Adrenal gland (tissue), 12 donors: ENCODE data around the gene SCAF8. TPM values are rescaled to one million over a fixed set of nuclear protein-coding genes. Genes with fewer than 3 reads are reported as not detected.

Source experiments
- DNase-seq, 7 donors: peaks; one replicate each; pipeline ENCODE4 v3.0.0-alpha.2; 2019 to 2020
- H3K27ac ChIP-seq, 5 donors: fragments of 200-600 bp; sonication (generic) in 4 of 5; 1 replicate in 3 of 5; 2 replicates in 2 of 5; pipeline versions ENCODE4 v1.5.1 to v1.8.0; 2016 to 2020; ENCODE audit warnings: mild to moderate bottlenecking in 1 of 5
- H3K27me3 ChIP-seq: fragments of 200-600 bp; 2 replicates; pipeline ENCODE4 v1.8.0; 2021
- H3K36me3 ChIP-seq, 2 donors: fragments of 200-600 bp; replicated peaks in 1 of 2; 1 replicate in 1 of 2; 2 replicates in 1 of 2; pipeline versions ENCODE4 v1.5.1 to v1.8.0; 2018 to 2022
- H3K4me1 ChIP-seq, 2 donors: fragments of 200-600 bp; replicated peaks in 1 of 2; 1 replicate in 1 of 2; 2 replicates in 1 of 2; pipeline versions ENCODE4 v1.5.1 to v1.8.0; 2018 to 2021
- H3K4me3 ChIP-seq, 4 donors: fragments of 200-600 bp; sonication (generic) in 3 of 4; one replicate each; pipeline ENCODE4 v1.5.1; 2016 to 2018
- H3K9me3 ChIP-seq, 3 donors: fragments of 200-600 bp; sonication (generic) in 1 of 3; replicated peaks in 1 of 3; 1 replicate in 2 of 3; 2 replicates in 1 of 3; pipeline versions ENCODE4 v1.5.1 to v1.8.0; 2016 to 2021
- POLR2A ChIP-seq, 2 donors: fragments of 450-650 bp; IDR thresholded peaks; one replicate each; pipeline ENCODE4 v1.6.1; 2017; ENCODE audit warnings: antibody characterized with exemption in 2 of 2, mild to moderate bottlenecking in 2 of 2, moderate library complexity in 1 of 2
- WGBS, 4 donors: extraction: QIAGEN DNeasy Blood & Tissue Kit in 2 of 4; methylation state at CpG; one replicate each; pipeline versions ENCODE4 v1.1.5 to v1.1.7; 2013 to 2017; 5-methylcytosine and 5-hydroxymethylcytosine counted together
- intact Hi-C, 2 donors: fragments of 100-400 bp; cut with DNase I; formaldehyde crosslinking; loops; one replicate each; pipeline versions ENCODE4 v1.14.1 to v1.15.0; 2022 to 2023
- polyA plus RNA-seq, 3 donors: library from polyadenylated mRNA; stranded (reverse); fragments of 200-250 nt in 2 of 3; fragments of 350-450 nt in 1 of 3; fragmentation: Illumina TruSeq in 1 of 3; extraction: RNeasy Lipid Tissue Mini Kit (QIAGEN cat#74804) in 1 of 3; gene quantifications; one replicate each; pipeline ENCODE4 v1.2.3, GENCODE V29; 2013 to 2014
- total RNA-seq, 9 donors: library from RNA; depleted of rRNA in 4 of 9; stranded (reverse); fragments of >200 nt in 4 of 9; fragments of 120-200 nt in 1 of 9; fragmentation: NEBNext Ultra II Directional in 1 of 9; extraction: Animal tissue kit (Norgen Biotek cat#: 25700) in 1 of 9; gene quantifications; one replicate each; pipeline versions ENCODE4 v1.1.0 to v1.2.4, GENCODE V29; 2013 to 2023
- TF ChIP-seq, protein P1 (sequence below), 6 experiments: fragments of 450-650 bp in 4 of 6; fragments of 200-600 bp in 2 of 6; sonication (generic) in 1 of 6; IDR thresholded peaks; 1 replicate in 5 of 6; 2 replicates in 1 of 6; pipeline versions ENCODE4 v1.5.1 to v1.8.0; 2016 to 2021; ENCODE audit warnings: antibody characterized with exemption in 6 of 6, mild to moderate bottlenecking in 2 of 6, moderate library complexity in 1 of 6
- donor health status: healthy with polysubstance abuse.
- donor health status: Bipolar disorder and iron deficiency.
- donor health status: DM: yes; HTN: yes; CAD: no.
- donor health status: DM: no; HTN: no; CAD: no.
- donor health status: DM: no; HTN: no; CAD: no.
- donor health status: DM: yes; HTN: yes; CAD: no.

The SCAF8 gene
- total and polyA plus RNA-seq, 12 donors: 13.9 to 41.5 (median 34.8) TPM

DNA sequence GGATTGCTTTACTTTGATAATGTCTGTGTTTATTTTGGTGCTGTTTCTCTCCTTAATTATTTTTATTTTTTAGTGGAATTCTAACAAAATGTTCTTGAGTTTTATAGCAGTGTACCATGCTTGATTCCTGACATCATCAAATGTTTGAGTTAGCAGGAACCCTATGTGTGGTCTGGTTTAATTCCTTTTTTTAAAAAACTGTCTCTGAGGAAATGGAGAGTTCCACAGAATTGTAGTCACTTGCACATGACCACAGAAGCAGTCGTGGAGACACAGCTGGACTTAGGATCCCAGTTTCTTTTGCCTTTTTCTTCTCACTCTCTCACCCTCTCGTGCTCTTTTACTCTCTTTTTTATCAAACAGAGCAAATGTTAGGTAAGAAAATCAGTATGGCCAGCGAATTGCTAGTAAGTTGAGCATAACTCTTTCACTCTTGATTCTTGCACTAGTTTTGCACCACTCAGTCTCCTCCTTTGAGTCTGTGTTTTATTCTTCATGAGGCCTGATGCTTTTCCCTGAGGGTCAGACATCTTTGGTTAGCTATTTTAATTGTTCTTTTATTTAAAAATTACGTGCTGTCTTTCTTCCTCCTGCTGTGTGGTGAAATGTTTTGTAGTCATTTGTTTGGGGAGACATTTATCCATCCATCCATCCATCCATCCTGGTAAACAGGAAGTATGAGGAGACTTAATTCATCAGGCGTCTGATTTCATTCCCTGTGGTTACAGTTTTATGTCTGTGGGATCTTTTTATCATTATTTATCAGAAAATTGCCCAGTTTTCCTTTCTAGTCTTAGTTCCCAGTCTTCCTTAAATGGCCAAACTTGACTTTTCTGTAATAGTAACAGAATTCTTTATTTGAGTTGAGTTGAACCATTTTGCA, 83.0 kb downstream of the SCAF8 start:
- H3K36me3 ChIP-seq: peaks cover 0 to 68% of the 10 kb centered on the region in 2 donors
- intact Hi-C loops: no loop called here
- no peaks in the 10 kb centered on the region for H3K4me1 ChIP-seq
- no peaks in the 10 kb centered on the region for H3K27me3 ChIP-seq
- no peak overlapping the region for H3K27ac ChIP-seq
- no peak for DNase-seq
- 78 to 82% (median 80%) methylated on average over 5 of the region's 5 CpGs for WGBS, 4 donors
- TF ChIP-seq POLR2A (IDR thresholded peaks at IDR 0.05): no peak
- TF ChIP-seq, protein P1, sequence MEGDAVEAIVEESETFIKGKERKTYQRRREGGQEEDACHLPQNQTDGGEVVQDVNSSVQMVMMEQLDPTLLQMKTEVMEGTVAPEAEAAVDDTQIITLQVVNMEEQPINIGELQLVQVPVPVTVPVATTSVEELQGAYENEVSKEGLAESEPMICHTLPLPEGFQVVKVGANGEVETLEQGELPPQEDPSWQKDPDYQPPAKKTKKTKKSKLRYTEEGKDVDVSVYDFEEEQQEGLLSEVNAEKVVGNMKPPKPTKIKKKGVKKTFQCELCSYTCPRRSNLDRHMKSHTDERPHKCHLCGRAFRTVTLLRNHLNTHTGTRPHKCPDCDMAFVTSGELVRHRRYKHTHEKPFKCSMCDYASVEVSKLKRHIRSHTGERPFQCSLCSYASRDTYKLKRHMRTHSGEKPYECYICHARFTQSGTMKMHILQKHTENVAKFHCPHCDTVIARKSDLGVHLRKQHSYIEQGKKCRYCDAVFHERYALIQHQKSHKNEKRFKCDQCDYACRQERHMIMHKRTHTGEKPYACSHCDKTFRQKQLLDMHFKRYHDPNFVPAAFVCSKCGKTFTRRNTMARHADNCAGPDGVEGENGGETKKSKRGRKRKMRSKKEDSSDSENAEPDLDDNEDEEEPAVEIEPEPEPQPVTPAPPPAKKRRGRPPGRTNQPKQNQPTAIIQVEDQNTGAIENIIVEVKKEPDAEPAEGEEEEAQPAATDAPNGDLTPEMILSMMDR (IDR thresholded peaks at IDR 0.05): no peak
- H3K4me3 ChIP-seq: no peak overlapping the region
- H3K9me3 ChIP-seq: no peaks in the 10 kb centered on the region

DNA sequence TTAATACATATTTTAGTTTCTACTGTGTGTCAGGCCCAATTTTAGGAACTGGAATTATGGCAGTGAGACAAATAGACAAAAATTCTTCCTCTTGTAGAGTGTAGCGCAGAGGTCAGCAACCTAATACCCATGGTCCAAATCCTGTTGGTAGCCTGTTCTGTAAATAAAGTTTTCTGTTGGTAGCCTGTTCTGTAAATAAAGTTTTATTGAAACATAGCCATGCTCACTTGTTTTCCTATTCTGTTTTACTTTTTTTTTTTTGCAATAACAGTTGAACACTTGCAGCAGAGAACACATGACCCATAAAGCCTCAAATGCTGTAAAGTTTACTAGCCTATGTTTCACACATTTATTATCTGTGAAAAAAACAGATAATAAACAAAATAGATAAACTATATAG, 87.9 kb downstream of the SCAF8 start:
- Histone ChIP-seq H3K27me3 (no peaks in the 10 kb centered on the region), H3K27ac (no peak overlapping the region), H3K4me3 (no peak overlapping the region), H3K36me3 (peaks cover 0 to 39% of the 10 kb centered on the region in 2 donors), H3K9me3 (no peaks in the 10 kb centered on the region), H3K4me1 (no peaks in the 10 kb centered on the region)
- no peak for DNase-seq
- TF ChIP-seq, protein P1 (IDR thresholded peaks at IDR 0.05): no peak
- no peak for TF ChIP-seq POLR2A (IDR thresholded peaks at IDR 0.05)
- WGBS, 4 donors: 97 to 100% (median 99%) methylated on average over 1 of the region's 1 CpG
- intact Hi-C loops: no loop called here

DNA sequence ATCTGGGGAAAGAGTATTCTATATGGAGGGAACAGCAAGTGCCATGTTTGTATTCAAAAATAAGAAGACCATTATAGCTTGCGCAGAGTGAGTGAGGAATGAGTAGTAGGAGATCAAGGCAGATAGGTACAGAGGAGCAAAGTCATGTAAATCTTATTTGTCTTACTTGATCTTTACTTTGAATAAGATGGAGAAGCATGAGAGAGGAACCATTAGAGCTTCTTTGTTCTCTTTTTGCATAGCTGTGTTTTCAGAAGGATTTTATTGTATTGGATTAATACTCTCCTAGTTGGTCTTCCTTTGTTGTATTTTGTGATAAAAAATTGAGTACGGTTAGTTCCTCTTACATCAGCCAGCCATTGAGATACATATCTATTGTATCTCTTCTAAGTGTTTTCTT, 88.4 kb downstream of the SCAF8 start:
- peaks cover 0 to 34% of the 10 kb centered on the region in 2 donors for H3K36me3 ChIP-seq
- 86 to 95% (median 94%) methylated on average over 2 of the region's 2 CpGs for WGBS, 4 donors
- H3K4me1 ChIP-seq: no peaks in the 10 kb centered on the region

DNA sequence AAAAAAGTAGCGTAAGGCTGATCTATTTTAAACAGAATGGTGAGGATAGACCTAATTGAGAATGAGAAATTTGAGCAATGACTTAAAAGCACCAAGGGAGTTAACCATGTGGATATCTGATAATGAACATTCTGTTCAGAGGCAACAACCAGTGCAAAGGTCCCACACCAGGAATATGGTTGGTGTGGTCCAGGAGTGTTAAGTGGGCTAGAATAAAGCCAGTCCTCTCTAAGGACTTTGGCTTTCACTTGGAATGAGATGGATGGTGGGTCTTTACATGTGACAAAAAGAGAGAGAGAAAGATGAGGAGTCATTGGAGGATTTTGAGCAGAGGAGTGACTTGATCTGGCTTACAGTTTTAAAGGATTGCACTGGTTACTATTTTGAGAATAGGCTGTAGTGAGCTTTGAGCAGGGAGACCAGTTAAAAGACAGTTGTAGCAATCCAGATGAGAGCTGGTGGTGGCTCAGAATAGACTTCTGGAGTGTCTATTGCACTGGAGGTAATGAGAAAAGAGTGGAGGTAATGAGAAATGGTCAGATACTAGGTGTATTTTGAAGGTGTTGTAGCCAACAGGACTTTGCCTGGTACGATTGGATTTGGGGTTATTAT, 89.8 kb downstream of the SCAF8 start:
- DNase-seq: no peak
- H3K4me3 ChIP-seq: no peak overlapping the region
- no peak for TF ChIP-seq POLR2A (IDR thresholded peaks at IDR 0.05)
- TF ChIP-seq, protein P1 (IDR thresholded peaks at IDR 0.05): no peak
- no peaks in the 10 kb centered on the region for H3K9me3 ChIP-seq
- WGBS, 4 donors: 91 to 98% (median 92%) methylated on average over 2 of the region's 2 CpGs
- intact Hi-C loops: no loop called here
- no peak overlapping the region for H3K27ac ChIP-seq
- peaks cover 0 to 37% of the 10 kb centered on the region in 2 donors for H3K36me3 ChIP-seq
- no peaks in the 10 kb centered on the region for H3K27me3 ChIP-seq
- H3K4me1 ChIP-seq: no peaks in the 10 kb centered on the region

More for the DNA sequence above, 88.4 kb downstream of the SCAF8 start:
- no peak for DNase-seq
- H3K27ac ChIP-seq: no peak overlapping the region
- H3K9me3 ChIP-seq: no peaks in the 10 kb centered on the region
- H3K27me3 ChIP-seq: no peaks in the 10 kb centered on the region
- H3K4me3 ChIP-seq: no peak overlapping the region
- intact Hi-C loops: no loop called here
- no peak for TF ChIP-seq POLR2A (IDR thresholded peaks at IDR 0.05)
- TF ChIP-seq, protein P1 (IDR thresholded peaks at IDR 0.05): no peak
